ENCODE results near the gene PRR5.
A peak's percentile ranks its signal among the peaks of the same experiment; 100 is the strongest.
"Not testable (repeated sequence)": the region's sequence is repeated elsewhere in the genome, so short reads cannot be mapped to it uniquely, and the experiment has no call there.

Gene PRR5

GRCh38 chr22:44736581-44737405, 34.8 kb downstream of the PRR5 start:
- DNase-seq: peak; percentile 14

GRCh38 chr22:44737406-44738346, 35.7 kb downstream of the PRR5 start:
- DNase-seq: no peak

- no peak for DNase-seq
These were observed 36.3 kb downstream of the PRR5 start for GRCh38 chr22:44738347-44738715.

GRCh38 chr22:44739024-44739423, 37.0 kb downstream of the PRR5 start:
- DNase-seq: no peak

- DNase-seq: not testable (repeated sequence)
These were observed 37.7 kb downstream of the PRR5 start for GRCh38 chr22:44739666-44740065.

- DNase-seq: no peak
These were observed 38.3 kb downstream of the PRR5 start for GRCh38 chr22:44740307-44740706.

GRCh38 chr22:44741929-44742328, 39.9 kb downstream of the PRR5 start:
- no peak for DNase-seq

GRCh38 chr22:44743247-44743646, 41.2 kb downstream of the PRR5 start:
- no peak for DNase-seq

- DNase-seq: no peak
These were observed 41.8 kb downstream of the PRR5 start for GRCh38 chr22:44743804-44744211.

- DNase-seq: no peak
These were observed 44.1 kb downstream of the PRR5 start for GRCh38 chr22:44745853-44746789.

GRCh38 chr22:44747784-44748127, 45.8 kb downstream of the PRR5 start:
- not testable (repeated sequence) for DNase-seq

- no peak for DNase-seq
These were observed 46.5 kb downstream of the PRR5 start for GRCh38 chr22:44748524-44748923.

- DNase-seq: no peak
These were observed 48.5 kb downstream of the PRR5 start for GRCh38 chr22:44750481-44750880.

GRCh38 chr22:44752285-44753188, 50.5 kb downstream of the PRR5 start, which contains the start of gene ARHGAP8:
Gene ARHGAP8, plus strand, starts transcription at chr22:44752575. Its CDS starts 33,953 bp downstream, at chr22:44786528.
- peak; percentile 86 for DNase-seq

- peak; percentile 51 for DNase-seq
These were observed 51.4 kb downstream of the PRR5 start for GRCh38 chr22:44753189-44754042.

GRCh38 chr22:44754998-44755397, 53.0 kb downstream of the PRR5 start:
- no peak for DNase-seq

- DNase-seq: no peak
These were observed 53.4 kb downstream of the PRR5 start for GRCh38 chr22:44755417-44755816.

GRCh38 chr22:44755956-44756361, 54.0 kb downstream of the PRR5 start:
- DNase-seq: no peak

GRCh38 chr22:44758344-44758973, 56.5 kb downstream of the PRR5 start:
- DNase-seq: peak; percentile 90

GRCh38 chr22:44759001-44759400, 57.0 kb downstream of the PRR5 start:
- no peak for DNase-seq

Data from NCI-H69 (cell line).